ENCODE measurements around the gene PI4KB. TPM values are rescaled to one million over a fixed set of nuclear protein-coding genes. Genes with fewer than 3 reads are reported as not detected.

PI4KB gene
- total RNA-seq, 1 experiment from 2014 or later, result 62.8 TPM

- Histone ChIP-seq H3K27ac (ENCODE audit: low read depth, low read length, poor library complexity, severe bottlenecking) (no peak overlapping the region), H3K4me1 (ENCODE audit: insufficient read depth, low read length, poor library complexity, severe bottlenecking) (peaks cover 3% of the 10 kb centered on the region), H3K36me3 (ENCODE audit: insufficient read depth, low read length, poor library complexity, severe bottlenecking) (no peaks in the 10 kb centered on the region), H3K4me3 (ENCODE audit: low read depth, low read length, poor library complexity, severe bottlenecking) (no peak overlapping the region), H3K9me3 (ENCODE audit: low read depth, low read length, poor library complexity, severe bottlenecking) (peaks cover 3% of the 10 kb centered on the region), H3K27me3 (replicated peaks; ENCODE audit: insufficient read depth, low read depth, low read length, poor library complexity) (no peaks in the 10 kb centered on the region)
- no peak for TF ChIP-seq EZH2 (IDR thresholded peaks at IDR 0.05; ENCODE audit: borderline replicate concordance, low read depth, low read length, poor library complexity, severe bottlenecking)
- TF ChIP-seq, protein P1, sequence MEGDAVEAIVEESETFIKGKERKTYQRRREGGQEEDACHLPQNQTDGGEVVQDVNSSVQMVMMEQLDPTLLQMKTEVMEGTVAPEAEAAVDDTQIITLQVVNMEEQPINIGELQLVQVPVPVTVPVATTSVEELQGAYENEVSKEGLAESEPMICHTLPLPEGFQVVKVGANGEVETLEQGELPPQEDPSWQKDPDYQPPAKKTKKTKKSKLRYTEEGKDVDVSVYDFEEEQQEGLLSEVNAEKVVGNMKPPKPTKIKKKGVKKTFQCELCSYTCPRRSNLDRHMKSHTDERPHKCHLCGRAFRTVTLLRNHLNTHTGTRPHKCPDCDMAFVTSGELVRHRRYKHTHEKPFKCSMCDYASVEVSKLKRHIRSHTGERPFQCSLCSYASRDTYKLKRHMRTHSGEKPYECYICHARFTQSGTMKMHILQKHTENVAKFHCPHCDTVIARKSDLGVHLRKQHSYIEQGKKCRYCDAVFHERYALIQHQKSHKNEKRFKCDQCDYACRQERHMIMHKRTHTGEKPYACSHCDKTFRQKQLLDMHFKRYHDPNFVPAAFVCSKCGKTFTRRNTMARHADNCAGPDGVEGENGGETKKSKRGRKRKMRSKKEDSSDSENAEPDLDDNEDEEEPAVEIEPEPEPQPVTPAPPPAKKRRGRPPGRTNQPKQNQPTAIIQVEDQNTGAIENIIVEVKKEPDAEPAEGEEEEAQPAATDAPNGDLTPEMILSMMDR (conservative IDR thresholded peaks at IDR 0.05; ENCODE audit: low read depth, low read length), result no peak
- intact Hi-C loops (cut with micrococcal nuclease; ENCODE audit: unreplicated experiment), result no loop called here
- no TSS peak for BruUV-seq (replicated peaks)
- no peak for DNase-seq (ENCODE audit: low spot score)
- ChIA-PET CTCF (interaction anchor here (0.5 to 0.6 kb wide), 2 partner anchors 15 to 444 kb away, joined by 3 to 4 read pairs; no protein-coding TSS in a partner anchor), POLR2A (ENCODE audit: low non-redundant PET) (no interaction called here)
Measured at GRCh38 chr1:151364996-151365395, 37.8 kb upstream of the PI4KB start.

DNA sequence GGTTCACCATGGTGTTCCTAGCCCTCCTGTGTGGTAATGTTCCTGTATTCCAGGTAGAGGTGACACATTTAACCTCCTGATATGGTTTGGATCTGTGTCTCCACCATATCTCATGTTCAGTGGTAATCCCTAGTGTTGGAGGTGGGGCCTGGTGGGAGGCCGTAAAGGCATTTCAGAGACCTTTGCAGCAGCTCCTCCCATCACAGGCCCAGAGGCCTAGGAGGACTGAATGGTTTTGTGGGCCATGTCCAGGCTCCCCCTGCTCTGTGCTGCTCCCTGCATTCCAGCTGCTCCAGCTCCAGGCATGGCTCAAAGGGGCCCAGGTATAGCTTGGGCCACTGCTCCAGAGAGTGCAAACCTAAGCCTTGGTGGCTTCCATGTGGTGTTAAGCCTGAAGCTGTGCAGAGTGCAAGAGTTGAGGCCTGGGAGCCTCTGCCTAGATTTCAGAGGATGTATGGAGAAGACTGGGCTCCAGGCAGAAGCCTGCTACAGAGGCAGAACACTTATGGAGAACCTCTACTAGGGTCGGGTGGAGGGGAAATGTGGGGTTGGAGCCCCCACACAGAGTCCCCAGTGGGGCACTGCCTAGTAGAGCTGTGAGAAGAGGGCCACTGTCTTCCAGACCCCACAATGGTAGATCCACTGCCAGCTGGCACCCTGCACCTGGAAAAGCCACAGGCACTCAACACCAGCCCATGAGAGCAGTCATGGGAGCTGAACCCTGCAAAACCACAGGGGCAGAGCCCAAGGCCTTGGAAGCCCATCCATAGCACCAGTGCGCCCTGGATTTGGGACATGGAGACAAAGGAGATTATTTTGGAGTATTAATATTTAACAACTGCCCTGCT lies 35.3 kb upstream of the PI4KB start:
- intact Hi-C loops (cut with micrococcal nuclease; ENCODE audit: unreplicated experiment), result no loop called here
- POLR2A ChIA-PET (ENCODE audit: low non-redundant PET), result no interaction called here
- TF ChIP-seq EZH2 (IDR thresholded peaks at IDR 0.05; ENCODE audit: borderline replicate concordance, low read depth, low read length, poor library complexity, severe bottlenecking), result no peak
- TF ChIP-seq, protein P1 (conservative IDR thresholded peaks at IDR 0.05; ENCODE audit: low read depth, low read length), result no peak
- H3K27ac ChIP-seq (ENCODE audit: low read depth, low read length, poor library complexity, severe bottlenecking), result no peak overlapping the region
- no peaks in the 10 kb centered on the region for H3K27me3 ChIP-seq (replicated peaks; ENCODE audit: insufficient read depth, low read depth, low read length, poor library complexity)
- no peak overlapping the region for H3K4me3 ChIP-seq (ENCODE audit: low read depth, low read length, poor library complexity, severe bottlenecking)
- H3K9me3 ChIP-seq (ENCODE audit: low read depth, low read length, poor library complexity, severe bottlenecking), result peaks cover 3% of the 10 kb centered on the region
- BruUV-seq (replicated peaks), result no TSS peak
- CTCF ChIA-PET, result no interaction called here
- no peaks in the 10 kb centered on the region for H3K4me1 ChIP-seq (ENCODE audit: insufficient read depth, low read length, poor library complexity, severe bottlenecking)
- H3K36me3 ChIP-seq (ENCODE audit: insufficient read depth, low read length, poor library complexity, severe bottlenecking), result no peaks in the 10 kb centered on the region
- DNase-seq (ENCODE audit: low spot score), result no peak

- no TSS peak for BruUV-seq (replicated peaks)
- DNase-seq (ENCODE audit: low spot score), result no peak
- intact Hi-C loops (cut with micrococcal nuclease; ENCODE audit: unreplicated experiment), result no loop called here
- H3K27me3 ChIP-seq (replicated peaks; ENCODE audit: insufficient read depth, low read depth, low read length, poor library complexity), result no peaks in the 10 kb centered on the region
- H3K9me3 ChIP-seq (ENCODE audit: low read depth, low read length, poor library complexity, severe bottlenecking), result peaks cover 3% of the 10 kb centered on the region
- no peaks in the 10 kb centered on the region for H3K36me3 ChIP-seq (ENCODE audit: insufficient read depth, low read length, poor library complexity, severe bottlenecking)
- TF ChIP-seq EZH2 (IDR thresholded peaks at IDR 0.05; ENCODE audit: borderline replicate concordance, low read depth, low read length, poor library complexity, severe bottlenecking), result no peak
- TF ChIP-seq, protein P1 (conservative IDR thresholded peaks at IDR 0.05; ENCODE audit: low read depth, low read length), result no peak
- H3K27ac ChIP-seq (ENCODE audit: low read depth, low read length, poor library complexity, severe bottlenecking), result no peak overlapping the region
- H3K4me1 ChIP-seq (ENCODE audit: insufficient read depth, low read length, poor library complexity, severe bottlenecking), result no peaks in the 10 kb centered on the region
- ChIA-PET CTCF (no interaction called here), POLR2A (ENCODE audit: low non-redundant PET) (no interaction called here)
- no peak overlapping the region for H3K4me3 ChIP-seq (ENCODE audit: low read depth, low read length, poor library complexity, severe bottlenecking)
Measured at GRCh38 chr1:151361883-151362282, 34.7 kb upstream of the PI4KB start.
